GM19240 (cell line): Measurements from ENCODE around the gene SRGAP1.

ENCODE experiments used
- DNase-seq: peaks from one replicate; pipeline ENCODE4 v3.0.0; 2011; ENCODE audit warnings: low spot score; ENCODE audit not compliant: insufficient read length

The SRGAP1 gene

DNA sequence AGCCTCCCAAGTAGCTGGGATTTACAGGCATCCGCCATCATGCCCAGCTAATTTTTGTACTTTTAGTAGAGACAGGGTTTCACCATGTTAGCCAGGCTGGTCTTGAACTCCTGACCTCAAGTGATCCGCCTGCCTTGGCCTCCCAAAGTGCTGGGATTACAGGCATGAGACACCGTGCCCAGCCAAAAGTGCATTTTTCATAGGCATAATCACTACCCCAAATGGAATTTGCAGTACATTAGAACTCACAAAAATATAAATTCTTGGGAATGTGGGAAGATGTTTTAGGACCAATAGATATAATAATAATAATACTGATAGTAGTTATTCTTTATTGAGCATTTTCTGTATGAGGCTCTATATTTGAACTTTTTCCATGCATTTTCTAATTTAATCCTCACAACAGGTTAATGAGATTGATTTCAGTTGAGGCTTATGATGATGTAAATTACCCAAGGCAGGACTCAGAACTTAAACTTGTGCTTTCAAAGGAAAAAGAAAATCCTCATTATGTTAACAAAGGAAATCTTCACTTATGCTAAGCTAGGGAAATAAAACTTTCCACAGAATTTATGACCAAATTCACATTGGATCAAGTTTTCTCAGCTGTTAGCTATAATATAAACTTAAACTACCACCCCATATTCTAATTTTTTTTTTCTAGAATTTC is 121.6 kb downstream of the SRGAP1 start:
- no peak for DNase-seq

DNA sequence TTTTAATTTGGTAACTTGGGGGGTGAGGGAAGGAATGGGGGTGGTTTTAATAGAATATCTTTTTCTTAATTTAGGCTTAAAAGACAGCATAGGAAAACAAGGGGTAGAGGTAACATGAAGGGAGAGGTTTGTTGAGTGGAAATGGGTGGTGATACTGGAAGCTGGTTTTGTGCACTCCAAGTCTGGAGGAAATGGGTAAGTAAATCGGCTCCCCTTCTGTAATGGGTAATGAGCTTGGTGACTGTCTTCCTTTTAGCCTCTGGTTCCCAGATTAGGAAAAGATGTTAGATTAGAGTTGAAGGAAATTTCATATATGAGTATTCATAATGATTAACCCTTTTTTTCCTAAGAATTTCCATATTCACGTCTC is 122.1 kb downstream of the SRGAP1 start:
- DNase-seq: no peak

- DNase-seq: no peak
These were observed 123.1 kb downstream of the SRGAP1 start for GRCh38 chr12:63967358-63968145.

DNA sequence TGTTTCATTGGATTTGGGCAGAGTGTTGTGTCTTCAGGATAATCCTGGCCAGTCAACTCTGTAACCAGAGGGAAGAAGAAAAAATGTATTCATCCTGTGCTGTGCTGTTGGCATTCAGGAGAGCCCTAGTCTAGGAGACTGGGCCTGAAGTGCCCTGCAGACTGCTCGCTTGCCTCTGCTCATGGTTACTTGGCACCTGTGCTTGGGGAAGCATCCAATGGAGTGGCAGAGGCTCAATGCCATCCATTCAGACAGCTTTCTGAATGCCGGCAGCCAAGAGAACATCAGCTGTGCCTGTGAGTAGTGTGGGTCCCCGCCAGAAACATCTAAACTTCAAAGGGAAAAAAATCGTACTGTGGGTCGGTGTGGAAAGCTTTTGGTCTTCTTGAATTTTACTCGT is 124.2 kb downstream of the SRGAP1 start:
- no peak for DNase-seq

GRCh38 chr12:63976902-63977395 is 132.4 kb downstream of the SRGAP1 start:
- no peak for DNase-seq

GRCh38 chr12:63977441-63977840 is 132.9 kb downstream of the SRGAP1 start:
- no peak for DNase-seq

DNA sequence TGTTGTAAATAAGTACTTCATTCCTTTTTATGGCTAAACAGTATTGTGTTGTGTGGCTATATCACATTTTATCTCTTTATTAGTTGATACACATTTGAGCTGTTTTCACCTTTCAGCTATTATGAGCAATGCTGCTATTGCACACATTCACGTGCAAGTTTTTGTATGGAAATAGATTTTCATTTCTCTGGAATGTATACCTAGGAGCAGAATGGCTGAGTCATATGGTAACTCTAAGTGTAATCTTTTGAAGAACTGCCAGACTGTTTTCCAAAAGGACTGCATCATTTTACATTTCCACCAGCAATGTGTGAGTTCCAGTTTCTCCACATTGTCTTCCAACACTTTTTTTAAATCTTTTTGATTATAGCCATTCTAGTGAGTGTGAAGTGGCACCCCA is 134.0 kb downstream of the SRGAP1 start:
- no peak for DNase-seq

GRCh38 chr12:63980211-63980610 is 135.7 kb downstream of the SRGAP1 start:
- DNase-seq: no peak

DNA sequence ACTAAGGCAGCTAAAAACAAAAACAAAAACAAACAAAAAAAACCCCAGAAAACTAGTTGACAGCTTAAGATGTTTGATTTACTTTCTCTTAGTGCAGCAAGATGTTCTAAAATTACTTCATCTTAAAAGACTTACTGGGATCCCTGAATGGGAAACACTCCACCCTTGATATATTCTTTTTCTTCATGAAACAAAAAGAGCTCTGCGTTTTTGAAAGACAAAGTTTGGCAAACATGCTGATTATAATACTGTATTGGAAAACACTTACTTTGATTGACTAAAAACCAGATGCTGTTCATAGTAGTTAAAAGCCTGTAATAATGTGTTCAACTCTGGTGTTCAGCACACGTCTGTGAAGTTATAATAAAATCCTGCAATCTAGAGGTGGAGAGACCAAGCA is 136.8 kb downstream of the SRGAP1 start:
- no peak for DNase-seq

DNA sequence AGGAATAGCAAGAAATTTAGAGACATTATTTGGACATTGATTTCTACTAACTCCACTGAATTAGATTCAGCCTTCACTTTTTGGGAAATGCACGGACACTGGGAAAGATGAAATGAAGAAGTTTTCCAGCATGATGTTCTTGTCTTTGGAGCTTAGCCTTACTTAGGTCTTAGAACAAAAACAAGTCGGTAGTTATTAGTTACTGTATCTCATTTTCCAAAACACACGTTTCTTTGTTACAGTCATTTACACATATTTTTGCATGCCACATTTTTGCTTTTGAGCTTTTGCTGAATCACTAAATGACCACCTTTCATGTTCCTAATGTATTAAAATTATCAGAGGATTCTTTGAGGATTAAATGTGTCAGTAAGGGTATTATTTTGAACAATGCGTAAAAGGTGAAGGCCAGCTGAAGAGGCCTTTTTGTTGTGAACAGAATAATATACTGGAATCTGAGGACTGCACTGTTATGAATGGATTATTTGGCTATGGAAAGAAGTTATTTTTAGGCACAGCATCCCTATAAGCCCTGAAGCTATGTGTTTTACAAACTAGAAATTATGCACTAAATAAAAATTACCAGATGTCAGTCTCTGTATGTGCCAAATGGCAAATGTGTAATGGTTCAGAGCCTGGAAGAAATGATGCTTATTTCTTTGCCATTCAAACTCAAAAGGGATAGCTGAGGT is 138.2 kb downstream of the SRGAP1 start:
- no peak for DNase-seq

DNA sequence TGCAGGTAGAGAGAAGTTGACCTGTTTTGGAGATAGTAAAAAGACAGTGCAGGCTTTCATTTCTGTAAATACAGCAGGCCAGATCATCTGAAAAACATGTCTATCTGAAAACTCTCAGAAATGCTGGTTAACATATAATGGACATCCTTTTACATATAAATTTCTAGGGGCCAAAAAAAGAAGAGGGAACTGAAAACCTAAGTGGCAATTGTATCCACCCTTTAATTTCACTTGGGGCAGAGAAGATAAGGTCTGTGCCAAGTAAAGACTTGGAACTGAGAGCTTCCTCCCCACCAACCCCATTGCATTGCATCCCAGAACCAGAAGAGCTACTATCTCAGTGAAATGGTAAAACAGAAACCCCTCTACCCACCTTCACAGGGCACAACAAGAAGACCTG is 141.0 kb downstream of the SRGAP1 start:
- DNase-seq: no peak

GRCh38 chr12:63985945-63986344 is 141.4 kb downstream of the SRGAP1 start:
- DNase-seq: no peak

DNA sequence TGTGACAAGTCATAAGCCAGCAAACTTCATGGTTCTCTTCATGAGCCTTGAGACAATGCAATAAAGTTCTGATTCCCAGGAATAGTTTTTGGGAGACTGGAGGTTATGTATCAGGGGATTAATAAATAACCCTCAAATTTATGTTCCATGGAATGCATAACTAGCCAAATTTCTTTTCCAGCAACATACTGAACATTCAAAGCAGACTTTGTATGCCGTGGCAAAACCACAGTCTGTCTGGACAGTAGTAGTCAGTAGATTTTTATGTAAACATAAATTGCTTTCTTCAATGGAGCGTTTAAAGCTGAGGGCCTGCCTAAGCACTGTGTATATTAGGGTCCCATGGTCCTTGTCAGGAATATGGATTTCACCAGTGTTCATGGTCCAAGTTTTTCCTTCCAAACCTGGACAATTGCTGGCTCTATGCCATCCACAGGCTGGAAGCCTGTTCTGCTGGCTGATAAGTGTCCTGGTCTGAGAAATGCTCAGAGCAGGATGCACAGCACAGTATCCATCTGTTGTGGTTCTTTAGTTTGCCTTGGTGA is 144.9 kb downstream of the SRGAP1 start:
- no peak for DNase-seq

DNA sequence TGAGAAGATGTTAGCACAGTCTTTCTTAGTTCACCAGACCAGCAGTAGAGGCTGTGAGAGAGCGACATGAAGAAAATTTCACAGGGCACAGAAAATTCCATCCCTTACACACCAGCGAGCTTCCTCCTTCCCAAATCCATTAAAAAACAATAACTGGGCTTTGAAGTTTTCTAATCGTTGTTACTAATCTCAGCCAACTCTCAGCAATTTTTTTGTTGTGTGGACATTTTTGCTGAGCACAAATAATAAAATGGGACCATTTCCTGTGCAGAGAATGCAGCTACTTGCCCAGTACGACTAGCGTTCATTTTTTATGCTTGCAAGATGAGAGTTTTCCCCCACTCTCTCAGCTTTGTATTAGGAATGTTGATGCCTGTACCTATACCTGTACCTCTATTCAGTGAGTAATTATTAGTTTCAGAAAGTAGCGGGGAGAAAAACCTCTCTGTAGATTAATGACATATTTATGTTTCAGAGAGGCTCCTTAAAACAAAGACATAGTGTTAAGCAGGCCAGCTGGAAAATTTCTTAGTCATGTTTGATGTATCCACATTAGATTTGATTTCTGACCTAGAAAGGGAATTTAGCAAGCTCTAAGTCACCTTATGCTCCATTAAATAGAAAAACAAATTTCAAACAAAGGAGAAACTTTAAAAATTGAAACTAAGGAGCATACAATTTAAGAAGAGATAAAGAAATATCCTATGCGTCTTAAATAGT is 146.5 kb downstream of the SRGAP1 start:
- DNase-seq: no peak

GRCh38 chr12:63994704-63995103 is 150.2 kb downstream of the SRGAP1 start:
- no peak for DNase-seq

DNA sequence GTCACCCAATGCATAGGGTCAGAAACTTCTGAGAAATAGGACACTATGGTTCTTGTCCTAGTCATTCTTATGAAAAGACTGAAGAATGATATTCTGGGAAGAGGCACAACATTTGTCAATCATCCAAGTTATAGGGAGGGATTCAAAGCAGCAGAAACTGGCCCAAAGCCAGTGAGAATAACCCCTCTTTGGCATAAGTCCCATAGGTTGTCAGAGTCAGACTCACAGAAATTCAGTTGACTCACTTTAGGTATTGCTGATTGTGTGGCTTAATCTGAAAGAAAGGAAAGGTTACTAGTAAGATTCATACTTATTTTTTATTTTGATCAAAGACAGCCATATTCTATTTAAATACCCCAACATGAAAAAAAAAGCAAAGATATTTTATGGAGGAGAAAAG is 151.0 kb downstream of the SRGAP1 start:
- no peak for DNase-seq

GRCh38 chr12:63996556-63996955 is 152.1 kb downstream of the SRGAP1 start:
- no peak for DNase-seq

DNA sequence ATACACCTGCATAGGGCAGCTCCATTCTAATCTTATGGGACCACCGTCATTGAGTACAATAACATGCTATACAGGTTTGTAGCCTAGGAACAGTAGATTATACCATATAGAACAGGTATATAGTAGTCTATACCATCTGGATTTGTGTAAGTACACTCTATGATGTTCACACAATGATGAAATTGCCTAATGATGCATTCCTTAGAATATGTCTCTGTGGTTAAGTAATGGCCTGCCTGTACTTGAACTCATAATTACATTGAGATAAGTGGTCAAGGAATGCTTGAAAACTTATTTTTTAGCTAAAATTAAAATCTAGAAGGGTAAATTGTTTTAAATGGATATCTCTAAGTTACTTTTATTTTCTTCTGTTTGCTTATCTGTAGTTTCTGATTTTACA is 152.7 kb downstream of the SRGAP1 start:
- no peak for DNase-seq

DNA sequence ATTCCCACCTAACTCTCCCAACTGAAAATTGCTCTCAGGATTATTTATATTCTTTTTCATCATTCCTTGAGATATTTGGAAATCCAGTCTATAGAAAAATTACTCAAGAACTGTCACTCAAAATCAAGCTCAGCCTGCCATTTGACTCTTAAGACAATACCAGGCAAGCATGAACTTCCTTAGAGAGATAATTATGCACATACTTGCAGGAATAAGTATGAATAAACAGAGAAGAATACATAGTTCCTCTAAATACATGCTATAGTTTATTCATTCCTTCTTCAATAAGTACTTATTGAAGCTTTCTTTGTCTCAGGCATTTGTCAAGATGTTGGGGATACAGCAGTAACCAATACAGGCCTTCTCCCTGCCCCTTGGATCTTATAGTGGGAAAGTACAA is 154.1 kb downstream of the SRGAP1 start:
- DNase-seq: no peak

- DNase-seq: no peak
These were observed 155.4 kb downstream of the SRGAP1 start for GRCh38 chr12:63999853-64000252.

DNA sequence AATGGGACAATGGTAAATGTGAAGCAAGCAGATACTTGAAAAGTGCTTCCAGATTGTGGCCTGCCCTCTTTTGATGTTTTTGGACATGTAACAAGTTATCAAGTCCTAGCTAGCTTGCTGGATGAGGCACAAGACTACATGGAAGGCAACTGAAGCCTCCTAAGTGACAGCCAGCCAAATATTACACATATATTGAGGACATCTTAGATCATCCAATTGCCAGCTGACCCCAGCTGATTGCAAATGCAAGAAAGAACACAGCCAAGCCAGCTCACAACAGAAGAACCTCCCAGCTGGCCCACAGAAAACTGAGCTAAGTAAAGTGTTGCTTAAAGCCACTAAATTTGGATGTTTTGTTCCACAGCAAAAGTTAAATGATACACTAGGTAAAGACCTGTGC is 156.9 kb downstream of the SRGAP1 start:
- no peak for DNase-seq
